ENCODE results near the gene PTPN13. TPM values are rescaled to one million over a fixed set of nuclear protein-coding genes. Genes with fewer than 3 reads are reported as not detected.

Gene PTPN13
- total RNA-seq, 1 experiment from 2014 or later, result 107 TPM

DNA sequence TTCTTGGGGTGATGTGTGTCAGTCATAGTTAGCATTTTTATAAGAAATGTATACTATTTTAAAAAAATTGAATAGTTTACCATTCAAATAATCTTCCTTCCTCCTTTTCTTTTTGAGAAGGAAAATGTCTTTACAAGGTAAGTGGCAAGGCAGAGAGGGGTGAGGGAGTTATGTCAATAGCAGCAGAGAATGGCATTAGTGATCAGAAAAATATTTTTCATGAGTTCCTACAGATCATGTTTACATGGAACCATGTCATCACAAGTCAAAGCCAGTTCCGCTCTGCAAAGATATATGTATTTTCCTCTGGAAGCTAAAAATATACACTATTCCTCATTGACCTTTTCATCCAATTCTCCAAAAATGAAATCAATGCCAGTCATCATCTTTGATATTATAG, 67.3 kb downstream of the PTPN13 start:
- no TSS peak for BruUV-seq (replicated peaks)
- DNase-seq (ENCODE audit: low spot score), result no peak
- H3K9me3 ChIP-seq (ENCODE audit: low read depth, low read length, poor library complexity, severe bottlenecking), result no peaks in the 10 kb centered on the region
- H3K4me1 ChIP-seq (ENCODE audit: insufficient read depth, low read length, poor library complexity, severe bottlenecking), result peaks cover 29% of the 10 kb centered on the region
- CTCF ChIA-PET, result no interaction called here
- H3K27me3 ChIP-seq (replicated peaks; ENCODE audit: insufficient read depth, low read depth, low read length, poor library complexity), result no peaks in the 10 kb centered on the region
- no peak for TF ChIP-seq EZH2 (IDR thresholded peaks at IDR 0.05; ENCODE audit: borderline replicate concordance, low read depth, low read length, poor library complexity, severe bottlenecking)
- TF ChIP-seq, protein P1, sequence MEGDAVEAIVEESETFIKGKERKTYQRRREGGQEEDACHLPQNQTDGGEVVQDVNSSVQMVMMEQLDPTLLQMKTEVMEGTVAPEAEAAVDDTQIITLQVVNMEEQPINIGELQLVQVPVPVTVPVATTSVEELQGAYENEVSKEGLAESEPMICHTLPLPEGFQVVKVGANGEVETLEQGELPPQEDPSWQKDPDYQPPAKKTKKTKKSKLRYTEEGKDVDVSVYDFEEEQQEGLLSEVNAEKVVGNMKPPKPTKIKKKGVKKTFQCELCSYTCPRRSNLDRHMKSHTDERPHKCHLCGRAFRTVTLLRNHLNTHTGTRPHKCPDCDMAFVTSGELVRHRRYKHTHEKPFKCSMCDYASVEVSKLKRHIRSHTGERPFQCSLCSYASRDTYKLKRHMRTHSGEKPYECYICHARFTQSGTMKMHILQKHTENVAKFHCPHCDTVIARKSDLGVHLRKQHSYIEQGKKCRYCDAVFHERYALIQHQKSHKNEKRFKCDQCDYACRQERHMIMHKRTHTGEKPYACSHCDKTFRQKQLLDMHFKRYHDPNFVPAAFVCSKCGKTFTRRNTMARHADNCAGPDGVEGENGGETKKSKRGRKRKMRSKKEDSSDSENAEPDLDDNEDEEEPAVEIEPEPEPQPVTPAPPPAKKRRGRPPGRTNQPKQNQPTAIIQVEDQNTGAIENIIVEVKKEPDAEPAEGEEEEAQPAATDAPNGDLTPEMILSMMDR (conservative IDR thresholded peaks at IDR 0.05; ENCODE audit: low read depth, low read length), result no peak
- H3K4me3 ChIP-seq (ENCODE audit: low read depth, low read length, poor library complexity, severe bottlenecking), result no peak overlapping the region
- no peak overlapping the region for H3K27ac ChIP-seq (ENCODE audit: low read depth, low read length, poor library complexity, severe bottlenecking)
- intact Hi-C loops (cut with micrococcal nuclease; ENCODE audit: unreplicated experiment), result no loop called here
- POLR2A ChIA-PET (ENCODE audit: low non-redundant PET), result no interaction called here
- H3K36me3 ChIP-seq (ENCODE audit: insufficient read depth, low read length, poor library complexity, severe bottlenecking), result peaks cover 8% of the 10 kb centered on the region

DNA sequence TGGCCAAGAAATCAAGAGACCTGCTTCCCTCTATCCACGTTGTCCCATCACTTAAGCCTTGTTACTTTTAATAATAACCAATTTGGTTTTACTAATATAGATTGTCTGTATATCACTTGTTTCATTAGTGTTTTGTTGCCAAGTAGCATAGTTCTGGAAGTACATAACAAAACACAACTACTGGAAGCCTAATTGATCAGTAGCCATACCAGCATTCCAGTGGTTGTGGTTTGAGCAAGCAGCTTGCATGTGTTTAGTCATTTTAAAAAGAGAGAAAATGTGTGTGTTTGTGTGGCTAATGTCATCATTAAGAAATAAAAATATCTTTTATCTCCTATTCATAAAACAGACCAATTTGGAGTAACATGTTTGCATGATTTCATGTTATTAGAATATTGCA, 70.8 kb downstream of the PTPN13 start:
- Histone ChIP-seq H3K9me3 (ENCODE audit: low read depth, low read length, poor library complexity, severe bottlenecking) (no peaks in the 10 kb centered on the region), H3K27me3 (replicated peaks; ENCODE audit: insufficient read depth, low read depth, low read length, poor library complexity) (no peaks in the 10 kb centered on the region), H3K27ac (ENCODE audit: low read depth, low read length, poor library complexity, severe bottlenecking) (no peak overlapping the region), H3K36me3 (ENCODE audit: insufficient read depth, low read length, poor library complexity, severe bottlenecking) (peaks cover 2% of the 10 kb centered on the region), H3K4me3 (ENCODE audit: low read depth, low read length, poor library complexity, severe bottlenecking) (no peak overlapping the region), H3K4me1 (ENCODE audit: insufficient read depth, low read length, poor library complexity, severe bottlenecking) (peaks cover 27% of the 10 kb centered on the region)
- intact Hi-C loops (cut with micrococcal nuclease; ENCODE audit: unreplicated experiment), result no loop called here
- no peak for DNase-seq (ENCODE audit: low spot score)
- POLR2A ChIA-PET (ENCODE audit: low non-redundant PET), result no interaction called here
- no TSS peak for BruUV-seq (replicated peaks)
- CTCF ChIA-PET, result no interaction called here
- TF ChIP-seq EZH2 (IDR thresholded peaks at IDR 0.05; ENCODE audit: borderline replicate concordance, low read depth, low read length, poor library complexity, severe bottlenecking), result no peak
- TF ChIP-seq, protein P1 (conservative IDR thresholded peaks at IDR 0.05; ENCODE audit: low read depth, low read length), result no peak

DNA sequence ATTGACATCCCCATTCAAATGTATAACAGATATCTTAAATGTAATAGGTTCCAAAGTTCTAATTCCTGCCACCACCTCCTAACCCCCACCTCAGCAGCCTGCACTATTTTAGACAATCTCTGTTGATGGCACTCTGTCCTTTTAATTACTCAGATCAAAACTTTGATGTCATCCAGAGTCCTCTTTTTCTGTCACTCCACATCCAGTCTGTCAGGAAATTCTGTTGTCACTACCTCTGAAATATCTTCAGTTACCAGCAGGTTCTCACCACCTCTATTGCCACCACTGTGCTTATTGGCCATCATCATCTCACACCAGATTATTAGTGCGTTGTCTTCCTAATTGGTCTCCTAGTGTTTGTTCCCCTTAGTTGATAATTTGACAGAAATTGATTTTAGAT, 76.2 kb downstream of the PTPN13 start:
- TF ChIP-seq EZH2 (IDR thresholded peaks at IDR 0.05; ENCODE audit: borderline replicate concordance, low read depth, low read length, poor library complexity, severe bottlenecking), result no peak
- TF ChIP-seq, protein P1 (conservative IDR thresholded peaks at IDR 0.05; ENCODE audit: low read depth, low read length), result no peak
- CTCF ChIA-PET, result no interaction called here

More for the DNA sequence above, 76.2 kb downstream of the PTPN13 start:
- H3K36me3 ChIP-seq (ENCODE audit: insufficient read depth, low read length, poor library complexity, severe bottlenecking), result peaks cover 24% of the 10 kb centered on the region
- DNase-seq (ENCODE audit: low spot score), result no peak
- H3K9me3 ChIP-seq (ENCODE audit: low read depth, low read length, poor library complexity, severe bottlenecking), result no peaks in the 10 kb centered on the region
- no peaks in the 10 kb centered on the region for H3K27me3 ChIP-seq (replicated peaks; ENCODE audit: insufficient read depth, low read depth, low read length, poor library complexity)
- peaks cover 4% of the 10 kb centered on the region for H3K4me1 ChIP-seq (ENCODE audit: insufficient read depth, low read length, poor library complexity, severe bottlenecking)
- H3K27ac ChIP-seq (ENCODE audit: low read depth, low read length, poor library complexity, severe bottlenecking), result no peak overlapping the region
- POLR2A ChIA-PET (ENCODE audit: low non-redundant PET), result no interaction called here
- no peak overlapping the region for H3K4me3 ChIP-seq (ENCODE audit: low read depth, low read length, poor library complexity, severe bottlenecking)
- intact Hi-C loops (cut with micrococcal nuclease; ENCODE audit: unreplicated experiment), result no loop called here
- BruUV-seq (replicated peaks), result no TSS peak
